Mammary epithelial cell (primary cell): ENCODE measurements around the gene KIFC3.

Source experiments
- CTCF ChIP-seq, 2 donors: IDR thresholded peaks in 1 of 2; conservative IDR thresholded peaks in 1 of 2; 2 replicates each; pipeline ENCODE4 v1.5.1; 2011 to 2012; ENCODE audit warnings: inconsistent platforms in 2 of 2, low read length in 2 of 2, mild to moderate bottlenecking in 2 of 2, control low read depth in 1 of 2, low read depth in 1 of 2; ENCODE audit not compliant: insufficient read depth in 1 of 2; ENCODE audit errors: extremely low read depth in 1 of 2
- EZH2 ChIP-seq: IDR thresholded peaks from 2 replicates; pipeline ENCODE4 v1.6.1; 2012; ENCODE audit warnings: low read length, inconsistent platforms, borderline replicate concordance

GRCh38 chr16:57735755-57736418, 66.4 kb downstream of the KIFC3 start, which contains the start of gene KATNB1:
- no peak for TF ChIP-seq CTCF (conservative IDR thresholded peaks at IDR 0.05 in 1 of 2, IDR thresholded peaks at IDR 0.05 in 1 of 2; ENCODE audit: extremely low read depth in 1 of 2, insufficient read depth in 1 of 2, low read depth in 1 of 2, low read length in 2 of 2)
- no peak for TF ChIP-seq EZH2
